GM12875 (cell line): ENCODE results near the gene FBN1.

Experiments used
- H3K4me3 ChIP-seq: one replicate; pipeline ENCODE4 v1.5.1; 2011; ENCODE audit warnings: low read depth, low read length, control low read depth
- CTCF ChIP-seq: IDR thresholded peaks from 2 replicates; pipeline ENCODE4 v1.5.1; 2011; ENCODE audit warnings: low read depth, mild to moderate bottlenecking, control low read depth, inconsistent platforms, low read length, moderate library complexity, borderline replicate concordance; ENCODE audit not compliant: insufficient read depth

The FBN1 gene

GRCh38 chr15:48578965-48579364 is 66.5 kb downstream of the FBN1 start:
- TF ChIP-seq CTCF, result no peak
- no peak overlapping the region for H3K4me3 ChIP-seq

GRCh38 chr15:48577469-48577868 is 68.0 kb downstream of the FBN1 start:
- no peak for TF ChIP-seq CTCF
- no peak overlapping the region for H3K4me3 ChIP-seq

- no peak overlapping the region for H3K4me3 ChIP-seq
- TF ChIP-seq CTCF, result no peak
These were observed 71.3 kb downstream of the FBN1 start for GRCh38 chr15:48574187-48574586.

GRCh38 chr15:48573780-48574179 is 71.7 kb downstream of the FBN1 start:
- no peak for TF ChIP-seq CTCF
- H3K4me3 ChIP-seq, result no peak overlapping the region

GRCh38 chr15:48572823-48573222 is 72.7 kb downstream of the FBN1 start:
- no peak overlapping the region for H3K4me3 ChIP-seq
- TF ChIP-seq CTCF, result no peak

GRCh38 chr15:48571510-48571909 is 74.0 kb downstream of the FBN1 start:
- H3K4me3 ChIP-seq, result no peak overlapping the region
- no peak for TF ChIP-seq CTCF

GRCh38 chr15:48570822-48571221 is 74.7 kb downstream of the FBN1 start:
- no peak overlapping the region for H3K4me3 ChIP-seq
- TF ChIP-seq CTCF, result no peak
